ENCODE measurements around the gene PRODH.
"Not testable (repeated sequence)": the region's sequence is repeated elsewhere in the genome, so short reads cannot be mapped to it uniquely, and the experiment has no call there.

Gene PRODH

GRCh38 chr22:18888115-18888514 is 48.0 kb downstream of the PRODH start:
- Histone ChIP-seq H4K20me1 (ENCODE audit: insufficient read depth, low read length, poor library complexity, severe bottlenecking) (no peaks in the 10 kb centered on the region), H3K79me2 (ENCODE audit: insufficient read depth, low read length) (no peaks in the 10 kb centered on the region), H3K9ac (ENCODE audit: low read depth, low read length, poor library complexity, severe bottlenecking) (no peak overlapping the region), H3K4me1 (ENCODE audit: insufficient read depth, low read length, poor library complexity, severe bottlenecking) (no peaks in the 10 kb centered on the region), H3K4me3 (ENCODE audit: low read length, poor library complexity, severe bottlenecking) (no peak overlapping the region), H3K27me3 (ENCODE audit: insufficient read depth, low read length, poor library complexity, severe bottlenecking) (no peaks in the 10 kb centered on the region), H3K9me3 (ENCODE audit: insufficient read depth, low read depth, low read length) (no peaks in the 10 kb centered on the region), H3K4me2 (ENCODE audit: low read depth, low read length, poor library complexity, severe bottlenecking) (no peak overlapping the region), H3K9me2 (replicated peaks; ENCODE audit: low read depth, low read length) (no peaks in the 10 kb centered on the region), H2AFZ (ENCODE audit: low read length) (no peak overlapping the region), H3K36me3 (ENCODE audit: insufficient read depth, low read length) (no peaks in the 10 kb centered on the region), H3F3A (ENCODE audit: low read depth) (no peaks in the 10 kb centered on the region)
- no peak for TF ChIP-seq EZH2phosphoT487 (IDR thresholded peaks at IDR 0.05; ENCODE audit: borderline replicate concordance)
- TF ChIP-seq, protein P1, sequence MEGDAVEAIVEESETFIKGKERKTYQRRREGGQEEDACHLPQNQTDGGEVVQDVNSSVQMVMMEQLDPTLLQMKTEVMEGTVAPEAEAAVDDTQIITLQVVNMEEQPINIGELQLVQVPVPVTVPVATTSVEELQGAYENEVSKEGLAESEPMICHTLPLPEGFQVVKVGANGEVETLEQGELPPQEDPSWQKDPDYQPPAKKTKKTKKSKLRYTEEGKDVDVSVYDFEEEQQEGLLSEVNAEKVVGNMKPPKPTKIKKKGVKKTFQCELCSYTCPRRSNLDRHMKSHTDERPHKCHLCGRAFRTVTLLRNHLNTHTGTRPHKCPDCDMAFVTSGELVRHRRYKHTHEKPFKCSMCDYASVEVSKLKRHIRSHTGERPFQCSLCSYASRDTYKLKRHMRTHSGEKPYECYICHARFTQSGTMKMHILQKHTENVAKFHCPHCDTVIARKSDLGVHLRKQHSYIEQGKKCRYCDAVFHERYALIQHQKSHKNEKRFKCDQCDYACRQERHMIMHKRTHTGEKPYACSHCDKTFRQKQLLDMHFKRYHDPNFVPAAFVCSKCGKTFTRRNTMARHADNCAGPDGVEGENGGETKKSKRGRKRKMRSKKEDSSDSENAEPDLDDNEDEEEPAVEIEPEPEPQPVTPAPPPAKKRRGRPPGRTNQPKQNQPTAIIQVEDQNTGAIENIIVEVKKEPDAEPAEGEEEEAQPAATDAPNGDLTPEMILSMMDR (conservative IDR thresholded peaks at IDR 0.05; ENCODE audit: low read length), result no peak

DNA sequence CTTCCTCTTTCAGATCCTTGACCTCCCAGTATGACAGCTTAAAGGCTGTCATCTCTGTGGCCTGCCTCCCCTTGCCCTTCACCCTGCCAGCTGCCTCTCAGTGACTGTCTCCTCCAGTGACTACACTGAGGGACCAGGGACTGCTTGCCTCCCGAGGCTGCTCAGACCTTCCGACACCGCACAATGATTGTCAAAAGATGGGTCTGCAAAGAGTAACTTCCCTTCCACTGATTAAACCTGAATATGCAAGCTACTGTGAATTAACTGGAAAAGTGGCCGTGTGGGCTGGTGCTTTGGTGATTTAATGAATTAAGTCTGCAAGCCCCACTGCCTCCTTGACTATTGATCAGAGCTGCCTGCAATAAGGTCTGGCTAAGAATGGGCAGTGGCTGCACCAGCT is 51.6 kb downstream of the PRODH start:
- H3F3A ChIP-seq (ENCODE audit: low read depth); H4K20me1 ChIP-seq (ENCODE audit: insufficient read depth, low read length, poor library complexity, severe bottlenecking); H2AFZ ChIP-seq (ENCODE audit: low read length); H3K9ac ChIP-seq (ENCODE audit: low read depth, low read length, poor library complexity, severe bottlenecking); H3K9me2 ChIP-seq (replicated peaks; ENCODE audit: low read depth, low read length); H3K36me3 ChIP-seq (ENCODE audit: insufficient read depth, low read length); H3K9me3 ChIP-seq (ENCODE audit: insufficient read depth, low read depth, low read length); H3K27me3 ChIP-seq (ENCODE audit: insufficient read depth, low read length, poor library complexity, severe bottlenecking); H3K4me1 ChIP-seq (ENCODE audit: insufficient read depth, low read length, poor library complexity, severe bottlenecking); H3K79me2 ChIP-seq (ENCODE audit: insufficient read depth, low read length); H3K4me3 ChIP-seq (ENCODE audit: low read length, poor library complexity, severe bottlenecking); H3K4me2 ChIP-seq (ENCODE audit: low read depth, low read length, poor library complexity, severe bottlenecking): not testable (repeated sequence)

DNA sequence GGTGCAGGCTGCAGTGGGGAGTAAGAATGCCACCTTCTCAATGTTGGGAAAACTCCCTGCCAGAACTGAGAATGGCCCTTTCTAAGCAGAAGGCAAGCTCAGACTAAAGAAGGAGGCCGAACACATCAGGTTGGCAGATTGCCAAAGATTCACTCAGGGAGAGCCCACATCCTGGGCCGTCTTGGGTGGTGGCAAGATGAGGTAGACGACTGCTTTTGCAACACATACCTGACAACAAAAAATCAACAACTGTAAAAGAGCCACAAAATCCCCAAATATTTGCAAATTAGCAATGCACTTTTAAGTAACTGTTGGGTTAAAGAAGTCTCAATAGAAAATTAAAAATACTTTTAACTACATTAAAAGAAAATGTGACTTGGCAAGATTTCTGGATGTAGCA is 54.8 kb downstream of the PRODH start:
- H3K4me2 ChIP-seq (ENCODE audit: low read depth, low read length, poor library complexity, severe bottlenecking); H3K4me3 ChIP-seq (ENCODE audit: low read length, poor library complexity, severe bottlenecking); H4K20me1 ChIP-seq (ENCODE audit: insufficient read depth, low read length, poor library complexity, severe bottlenecking); H3K9me3 ChIP-seq (ENCODE audit: insufficient read depth, low read depth, low read length); H3K4me1 ChIP-seq (ENCODE audit: insufficient read depth, low read length, poor library complexity, severe bottlenecking); H3K9ac ChIP-seq (ENCODE audit: low read depth, low read length, poor library complexity, severe bottlenecking); H3K27me3 ChIP-seq (ENCODE audit: insufficient read depth, low read length, poor library complexity, severe bottlenecking); H3K9me2 ChIP-seq (replicated peaks; ENCODE audit: low read depth, low read length); H2AFZ ChIP-seq (ENCODE audit: low read length); H3K79me2 ChIP-seq (ENCODE audit: insufficient read depth, low read length); H3F3A ChIP-seq (ENCODE audit: low read depth); H3K36me3 ChIP-seq (ENCODE audit: insufficient read depth, low read length): not testable (repeated sequence)

All from Loucy (cell line).